ENCODE results near the gene WFDC10B. TPM values are rescaled to one million over a fixed set of nuclear protein-coding genes. Genes with fewer than 3 reads are reported as not detected.
"Not testable (repeated sequence)": the region's sequence is repeated elsewhere in the genome, so short reads cannot be mapped to it uniquely, and the experiment has no call there.

WFDC10B gene
- total and polyA plus RNA-seq, 10 of the 15 experiments (the other 5 are each of a cell fraction or from before 2014, with no cell fraction given) = not detected

- H3K36me3 ChIP-seq (ENCODE audit: control insufficient read depth in 2 of 2, insufficient read depth in 2 of 2, low read length in 1 of 2); H3K4me2 ChIP-seq (ENCODE audit: control insufficient read depth, insufficient read depth); POLR2A ChIA-PET; RAD21 ChIA-PET (ENCODE audit: unreplicated experiment); intact Hi-C loops (cut with micrococcal nuclease; ENCODE audit: unreplicated experiment); SMC1A ChIA-PET (ENCODE audit: uncharacterized antibody, unreplicated experiment); H3K9ac ChIP-seq (ENCODE audit: control insufficient read depth, insufficient read depth, low read length); CTCF ChIA-PET; H3K4me3 ChIP-seq; H3K79me2 ChIP-seq (ENCODE audit: control insufficient read depth, insufficient read depth, low read length); H3K27ac ChIP-seq (ENCODE audit: control insufficient read depth, insufficient read depth); H3K4me1 ChIP-seq (ENCODE audit: control insufficient read depth, insufficient read depth, low read length); ATAC-seq; H4K20me1 ChIP-seq (ENCODE audit: control insufficient read depth, insufficient read depth); H3K9me3 ChIP-seq (replicated peaks; ENCODE audit: control insufficient read depth, insufficient read depth, low read length); H3K27me3 ChIP-seq (replicated peaks in 1 of 2; ENCODE audit: control insufficient read depth in 2 of 2, insufficient read depth in 2 of 2, low read length in 1 of 2); FAIRE-seq; DNase-seq (ENCODE audit: low read depth, low spot score); H2AFZ ChIP-seq (ENCODE audit: control insufficient read depth, low read depth, low read length); in situ Hi-C loops (cut with MboI); BruUV-seq (replicated peaks): not testable (repeated sequence)
- WGBS (ENCODE audit: insufficient coverage, insufficient replicate concordance, low lambda C conversion rate, missing lambda C conversion rate) = 55% methylated on average over 12 of the region's 12 CpGs
Observed at GRCh38 chr20:45693346-45693745, 11.5 kb downstream of the WFDC10B start.

GRCh38 chr20:45685896-45686295 lies 18.9 kb downstream of the WFDC10B start:
- Histone ChIP-seq H2AFZ (ENCODE audit: control insufficient read depth, low read depth, low read length) (no peak overlapping the region), H3K27ac (ENCODE audit: control insufficient read depth, insufficient read depth) (no peak overlapping the region), H3K9me3 (replicated peaks; ENCODE audit: control insufficient read depth, insufficient read depth, low read length) (no peaks in the 10 kb centered on the region; the same call in 2 of the 3 replicates), H4K20me1 (ENCODE audit: control insufficient read depth, insufficient read depth) (no peaks in the 10 kb centered on the region), H3K79me2 (ENCODE audit: control insufficient read depth, insufficient read depth, low read length) (no peaks in the 10 kb centered on the region), H3K4me1 (ENCODE audit: control insufficient read depth, insufficient read depth, low read length) (no peaks in the 10 kb centered on the region), H3K9ac (ENCODE audit: control insufficient read depth, insufficient read depth, low read length) (no peak overlapping the region), H3K36me3 (ENCODE audit: control insufficient read depth in 2 of 2, insufficient read depth in 2 of 2, low read length in 1 of 2) (no peaks in the 10 kb centered on the region), H3K4me2 (ENCODE audit: control insufficient read depth, insufficient read depth) (no peak overlapping the region), H3K4me3 (no peak overlapping the region), H3K27me3 (replicated peaks in 1 of 2; ENCODE audit: control insufficient read depth in 2 of 2, insufficient read depth in 2 of 2, low read length in 1 of 2) (no peaks in the 10 kb centered on the region)
- in situ Hi-C loops (cut with MboI) = no loop called here
- FAIRE-seq = no peak
- ChIA-PET RAD21 (ENCODE audit: unreplicated experiment) (no interaction called here), CTCF (interaction anchor here (0.7 kb wide), 1 partner anchor 84 kb away, joined by 3 read pairs; no protein-coding TSS in a partner anchor), SMC1A (ENCODE audit: uncharacterized antibody, unreplicated experiment) (no interaction called here), POLR2A (no interaction called here)
- no peak for DNase-seq (ENCODE audit: low read depth, low spot score)
- no peak for ATAC-seq
- intact Hi-C loops (cut with micrococcal nuclease; ENCODE audit: unreplicated experiment) = no loop called here
- no TSS peak for BruUV-seq (replicated peaks)
- 17% methylated on average over 3 of the region's 3 CpGs for WGBS (ENCODE audit: insufficient coverage, insufficient replicate concordance, low lambda C conversion rate, missing lambda C conversion rate)
- no peak for TF ChIP-seq CHD2 (IDR thresholded peaks at IDR 0.05; ENCODE audit: borderline replicate concordance, low read depth, low read length)
- TF ChIP-seq KLF5 (IDR thresholded peaks at IDR 0.05; ENCODE audit: partially characterized antibody) = no peak
- TF ChIP-seq TCF3 (IDR thresholded peaks at IDR 0.05; ENCODE audit: borderline replicate concordance, insufficient read depth, low read depth, low read length) = no peak
- TF ChIP-seq MAX (IDR thresholded peaks at IDR 0.05; ENCODE audit: low read depth, low read length) = no peak
- TF ChIP-seq E4F1 (IDR thresholded peaks at IDR 0.05; ENCODE audit: borderline replicate concordance, partially characterized antibody) = no peak
- no peak for TF ChIP-seq CEBPB (IDR thresholded peaks at IDR 0.05; ENCODE audit: borderline replicate concordance in 1 of 2, low read depth in 2 of 2, low read length in 2 of 2)
- no peak for TF ChIP-seq RAD51 (IDR thresholded peaks at IDR 0.05)
- no peak for TF ChIP-seq EED (IDR thresholded peaks at IDR 0.05; ENCODE audit: low read depth)
- no peak for TF ChIP-seq PBX3 (IDR thresholded peaks at IDR 0.05; ENCODE audit: insufficient replicate concordance, low read depth, low read length)
- no peak for TF ChIP-seq NR2C1 (IDR thresholded peaks at IDR 0.05)
- TF ChIP-seq IKZF1 (conservative IDR thresholded peaks at IDR 0.05) = no peak
- no peak for TF ChIP-seq SREBF1 (IDR thresholded peaks at IDR 0.05; ENCODE audit: low read length)
- no peak for TF ChIP-seq JUND (IDR thresholded peaks at IDR 0.05; ENCODE audit: low read depth, low read length)
- no peak for TF ChIP-seq MTA3 (IDR thresholded peaks at IDR 0.05; ENCODE audit: borderline replicate concordance, low read length)
- no peak for TF ChIP-seq YBX1 (IDR thresholded peaks at IDR 0.05)

All from GM12878 (cell line).